ENCODE results near the gene GLRX3. TPM values are rescaled to one million over a fixed set of nuclear protein-coding genes. Genes with fewer than 3 reads are reported as not detected.

GLRX3 gene
- total and polyA plus RNA-seq, 3 experiments from 2014 or later, result 78.6 to 169 (median 155) TPM

- Histone ChIP-seq H3K27me3 (ENCODE audit: insufficient read depth, low read length, poor library complexity, severe bottlenecking) (no peaks in the 10 kb centered on the region), H3K4me3 (ENCODE audit: low read length) (peak overlapping the region; percentile 37), H3K27ac (ENCODE audit: low read depth, low read length) (no peak overlapping the region), H3K9me3 (ENCODE audit: low read length) (no peaks in the 10 kb centered on the region), H3K36me3 (ENCODE audit: insufficient read depth, low read length) (no peaks in the 10 kb centered on the region), H3K4me1 (ENCODE audit: insufficient read depth, low read length) (no peaks in the 10 kb centered on the region)
- Mint-ChIP-seq H3K27ac (no peak overlapping the region), H3K27me3 (peaks cover 9 to 11% of the 10 kb centered on the region in 2 donors), H3K4me1 (peaks cover 5 to 10% (median 6%) of the 10 kb centered on the region in 3 donors), H3K36me3 (peaks cover 0 to 8% (median 2%) of the 10 kb centered on the region in 3 donors), H3K4me3 (peak overlapping the region in 4 of 7 donors; percentile 11 to 71 (median 45)), H3K9me3 (no peaks in the 10 kb centered on the region)
- ChIA-PET CTCF (interaction anchor here (0.8 to 1.9 kb wide), 5 partner anchors 15 to 81 kb away, joined by 3 to 5 read pairs (median 3); no protein-coding TSS in a partner anchor), POLR2A (no interaction called here)
- no peak for DNase-seq
Measured at GRCh38 chr10:130190737-130191115, 54.5 kb downstream of the GLRX3 start.

GRCh38 chr10:130191380-130191779 is 55.2 kb downstream of the GLRX3 start:
- no peaks in the 10 kb centered on the region for H3K9me3 Mint-ChIP-seq
- Histone ChIP-seq H3K4me1 (ENCODE audit: insufficient read depth, low read length) (no peaks in the 10 kb centered on the region), H3K27ac (ENCODE audit: low read depth, low read length) (no peak overlapping the region), H3K27me3 (ENCODE audit: insufficient read depth, low read length, poor library complexity, severe bottlenecking) (no peaks in the 10 kb centered on the region), H3K4me3 (ENCODE audit: low read length) (no peak overlapping the region), H3K36me3 (ENCODE audit: insufficient read depth, low read length) (no peaks in the 10 kb centered on the region), H3K9me3 (ENCODE audit: low read length) (no peaks in the 10 kb centered on the region)
- H3K36me3 Mint-ChIP-seq, result peaks cover 0 to 4% (median 0%) of the 10 kb centered on the region in 3 donors
- ChIA-PET CTCF (interaction anchor here (0.8 to 1.9 kb wide), 4 partner anchors 15 to 82 kb away, joined by 3 to 5 read pairs (median 3); no protein-coding TSS in a partner anchor), POLR2A (no interaction called here)
- H3K4me3 Mint-ChIP-seq, result peak overlapping the region; percentile 19 to 71 (median 44)
- peaks cover 3 to 10% (median 6%) of the 10 kb centered on the region in 3 donors for H3K4me1 Mint-ChIP-seq
- DNase-seq, result no peak
- H3K27ac Mint-ChIP-seq, result no peak overlapping the region
- peaks cover 9 to 11% of the 10 kb centered on the region in 2 donors for H3K27me3 Mint-ChIP-seq

GRCh38 chr10:130192276-130192848 is 56.2 kb downstream of the GLRX3 start:
- peak overlapping the region in 2 of 7 donors; percentile 38 for H3K4me3 Mint-ChIP-seq
- H3K36me3 Mint-ChIP-seq, result peaks cover 0 to under 1% (median 0%) of the 10 kb centered on the region in 3 donors
- no peaks in the 10 kb centered on the region for H3K9me3 Mint-ChIP-seq
- Histone ChIP-seq H3K27me3 (ENCODE audit: insufficient read depth, low read length, poor library complexity, severe bottlenecking) (no peaks in the 10 kb centered on the region), H3K4me3 (ENCODE audit: low read length) (no peak overlapping the region), H3K9me3 (ENCODE audit: low read length) (no peaks in the 10 kb centered on the region), H3K27ac (ENCODE audit: low read depth, low read length) (no peak overlapping the region), H3K4me1 (ENCODE audit: insufficient read depth, low read length) (no peaks in the 10 kb centered on the region), H3K36me3 (ENCODE audit: insufficient read depth, low read length) (no peaks in the 10 kb centered on the region)
- ChIA-PET CTCF (no interaction called here), POLR2A (no interaction called here)
- no peak for DNase-seq
- no peak overlapping the region for H3K27ac Mint-ChIP-seq
- peaks cover 9 to 11% of the 10 kb centered on the region in 2 donors for H3K27me3 Mint-ChIP-seq
- peaks cover 3 to 10% (median 6%) of the 10 kb centered on the region in 3 donors for H3K4me1 Mint-ChIP-seq

DNA sequence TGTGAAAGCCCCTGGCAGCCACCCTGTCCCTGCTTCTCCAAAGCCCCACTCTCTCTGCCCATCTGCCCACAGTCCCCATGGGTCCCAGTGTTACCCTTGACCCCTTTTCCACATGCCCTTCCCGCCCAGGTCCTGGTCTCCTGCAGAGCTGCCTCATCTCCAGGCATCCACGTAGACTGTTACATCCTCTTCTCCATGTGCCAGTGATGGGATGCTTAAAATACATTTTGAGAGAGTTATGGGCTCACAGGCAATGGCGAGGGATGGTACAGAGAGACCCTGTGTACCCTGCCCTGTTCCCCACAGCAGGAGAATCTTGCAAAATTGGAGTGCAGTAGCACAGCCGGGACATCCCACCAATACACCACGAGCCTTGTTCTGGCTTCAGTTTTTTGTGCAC is 56.8 kb downstream of the GLRX3 start:
- H3K9me3 Mint-ChIP-seq, result no peaks in the 10 kb centered on the region
- Histone ChIP-seq H3K36me3 (ENCODE audit: insufficient read depth, low read length) (no peaks in the 10 kb centered on the region), H3K9me3 (ENCODE audit: low read length) (no peaks in the 10 kb centered on the region), H3K27ac (ENCODE audit: low read depth, low read length) (no peak overlapping the region), H3K4me1 (ENCODE audit: insufficient read depth, low read length) (no peaks in the 10 kb centered on the region), H3K4me3 (ENCODE audit: low read length) (no peak overlapping the region), H3K27me3 (ENCODE audit: insufficient read depth, low read length, poor library complexity, severe bottlenecking) (no peaks in the 10 kb centered on the region)
- H3K4me3 Mint-ChIP-seq, result no peak overlapping the region
- peaks cover 3 to 10% (median 6%) of the 10 kb centered on the region in 3 donors for H3K4me1 Mint-ChIP-seq
- POLR2A ChIA-PET, result no interaction called here
- no peaks in the 10 kb centered on the region for H3K36me3 Mint-ChIP-seq
- CTCF ChIA-PET, result no interaction called here
- no peak for DNase-seq
- H3K27ac Mint-ChIP-seq, result no peak overlapping the region
- peaks cover 9 to 11% of the 10 kb centered on the region in 2 donors for H3K27me3 Mint-ChIP-seq

GRCh38 chr10:130193493-130194193 is 57.5 kb downstream of the GLRX3 start:
- Mint-ChIP-seq H3K4me3 (no peak overlapping the region), H3K9me3 (no peaks in the 10 kb centered on the region), H3K27me3 (peaks cover 9 to 11% of the 10 kb centered on the region in 2 donors), H3K4me1 (peaks cover 2 to 10% (median 6%) of the 10 kb centered on the region in 3 donors), H3K27ac (peak overlapping the region in 1 of 8 donors; percentile 47), H3K36me3 (no peaks in the 10 kb centered on the region)
- H3K27ac ChIP-seq (ENCODE audit: low read depth, low read length), result no peak overlapping the region
- H3K27me3 ChIP-seq (ENCODE audit: insufficient read depth, low read length, poor library complexity, severe bottlenecking), result no peaks in the 10 kb centered on the region
- H3K4me3 ChIP-seq (ENCODE audit: low read length), result no peak overlapping the region
- ChIA-PET CTCF (no interaction called here), POLR2A (no interaction called here)
- no peaks in the 10 kb centered on the region for H3K36me3 ChIP-seq (ENCODE audit: insufficient read depth, low read length)
- no peaks in the 10 kb centered on the region for H3K4me1 ChIP-seq (ENCODE audit: insufficient read depth, low read length)
- no peak for DNase-seq
- no peaks in the 10 kb centered on the region for H3K9me3 ChIP-seq (ENCODE audit: low read length)

- no peaks in the 10 kb centered on the region for H3K4me1 ChIP-seq (ENCODE audit: insufficient read depth, low read length)
- H3K4me3 ChIP-seq (ENCODE audit: low read length), result no peak overlapping the region
- no peak overlapping the region for H3K27ac ChIP-seq (ENCODE audit: low read depth, low read length)
- DNase-seq, result no peak
- H3K9me3 ChIP-seq (ENCODE audit: low read length), result no peaks in the 10 kb centered on the region
- H3K36me3 ChIP-seq (ENCODE audit: insufficient read depth, low read length), result no peaks in the 10 kb centered on the region
- Mint-ChIP-seq H3K27ac (no peak overlapping the region), H3K27me3 (peaks cover 9 to 11% of the 10 kb centered on the region in 2 donors), H3K4me1 (peaks cover 2 to 10% (median 6%) of the 10 kb centered on the region in 3 donors), H3K4me3 (no peak overlapping the region), H3K36me3 (no peaks in the 10 kb centered on the region), H3K9me3 (no peaks in the 10 kb centered on the region)
- CTCF ChIA-PET, result no interaction called here
- POLR2A ChIA-PET, result no interaction called here
- H3K27me3 ChIP-seq (ENCODE audit: insufficient read depth, low read length, poor library complexity, severe bottlenecking), result no peaks in the 10 kb centered on the region
Measured at GRCh38 chr10:130194194-130194990, 58.2 kb downstream of the GLRX3 start.

GRCh38 chr10:130194991-130195645 is 58.9 kb downstream of the GLRX3 start:
- ChIA-PET POLR2A (no interaction called here), CTCF (no interaction called here)
- Mint-ChIP-seq H3K27ac (no peak overlapping the region), H3K4me3 (no peak overlapping the region), H3K27me3 (peaks cover 9 to 11% of the 10 kb centered on the region in 2 donors), H3K9me3 (no peaks in the 10 kb centered on the region), H3K36me3 (no peaks in the 10 kb centered on the region), H3K4me1 (peaks cover 0 to 7% (median 6%) of the 10 kb centered on the region in 3 donors)
- Histone ChIP-seq H3K27ac (ENCODE audit: low read depth, low read length) (no peak overlapping the region), H3K27me3 (ENCODE audit: insufficient read depth, low read length, poor library complexity, severe bottlenecking) (no peaks in the 10 kb centered on the region), H3K4me1 (ENCODE audit: insufficient read depth, low read length) (no peaks in the 10 kb centered on the region), H3K36me3 (ENCODE audit: insufficient read depth, low read length) (no peaks in the 10 kb centered on the region), H3K9me3 (ENCODE audit: low read length) (no peaks in the 10 kb centered on the region), H3K4me3 (ENCODE audit: low read length) (no peak overlapping the region)
- DNase-seq, result no peak

Measured in CD8-positive, alpha-beta memory T cell (primary cell).